NOMO-1 (cell line): Measurements from ENCODE around the gene KLRC4.
"Not testable (repeated sequence)": the region's sequence is repeated elsewhere in the genome, so short reads cannot be mapped to it uniquely, and the experiment has no call there.

Source experiments
- DNase-seq, 2 experiments: peaks; one replicate each; lab custom pipeline; 2025; ENCODE audit not compliant: unreplicated experiment in 2 of 2; lab: John Stamatoyannopoulos, UW

KLRC4 gene

GRCh38 chr12:10409392-10409791 is at the start of gene KLRC4:
Gene KLRC4 (minus strand): TSS chr12:10409757. CDS start chr12:10409575, 182 bp downstream.
- DNase-seq: peak in 1 of 2 experiments; percentile 18

GRCh38 chr12:10457760-10458159 is 48.2 kb upstream of the KLRC4 start:
- DNase-seq: no peak

- no peak for DNase-seq
Measured at GRCh38 chr12:10456856-10457255, 47.3 kb upstream of the KLRC4 start.

- DNase-seq: no peak
Measured at GRCh38 chr12:10455766-10456165, 46.2 kb upstream of the KLRC4 start.

GRCh38 chr12:10454531-10454930 is 45.0 kb upstream of the KLRC4 start:
- no peak for DNase-seq

- DNase-seq: no peak
Measured at GRCh38 chr12:10453156-10453555, 43.6 kb upstream of the KLRC4 start, which contains the start of gene KLRC1. Gene KLRC1 (minus strand): TSS chr12:10453377. CDS start chr12:10451156, 2,221 bp downstream.

GRCh38 chr12:10448236-10448635 is 38.7 kb upstream of the KLRC4 start:
- no peak for DNase-seq

GRCh38 chr12:10446052-10446451 is 36.5 kb upstream of the KLRC4 start:
- DNase-seq: not testable (repeated sequence)

GRCh38 chr12:10441144-10441543 is 31.6 kb upstream of the KLRC4 start:
- not testable (repeated sequence) for DNase-seq

- DNase-seq: not testable (repeated sequence)
Measured at GRCh38 chr12:10439608-10440274, 30.2 kb upstream of the KLRC4 start.

GRCh38 chr12:10437601-10438000 is 28.0 kb upstream of the KLRC4 start:
- DNase-seq: not testable (repeated sequence)

GRCh38 chr12:10435816-10436215 is 26.3 kb upstream of the KLRC4 start, which contains the start of gene KLRC2:
Gene KLRC2 (minus strand): TSS chr12:10436010. CDS start chr12:10435986, 24 bp downstream.
- DNase-seq: peak; percentile 6 to 18

- peak in 1 of 2 experiments; percentile 15 for DNase-seq
Measured at GRCh38 chr12:10430623-10431022, 21.1 kb upstream of the KLRC4 start.

GRCh38 chr12:10425938-10426337 is 16.4 kb upstream of the KLRC4 start:
- not testable (repeated sequence) for DNase-seq

- DNase-seq: not testable (repeated sequence)
Measured at GRCh38 chr12:10424260-10424899, 14.8 kb upstream of the KLRC4 start.

- not testable (repeated sequence) for DNase-seq
Measured at GRCh38 chr12:10422159-10422558, 12.6 kb upstream of the KLRC4 start.

- not testable (repeated sequence) for DNase-seq
Measured at GRCh38 chr12:10420334-10420733, 10.8 kb upstream of the KLRC4 start, which contains the start of gene KLRC3. Gene KLRC3 (minus strand): TSS chr12:10420595. CDS start chr12:10420550, 45 bp downstream.

GRCh38 chr12:10408842-10409241 is 715 bp downstream of the KLRC4 start:
- no peak for DNase-seq

- peak; percentile 65 to 82 for DNase-seq
Measured at GRCh38 chr12:10406725-10407124, 2.8 kb downstream of the KLRC4 start.

- DNase-seq: no peak
Measured at GRCh38 chr12:10405294-10405693, 4.3 kb downstream of the KLRC4 start.

GRCh38 chr12:10404798-10405197 is 4.8 kb downstream of the KLRC4 start:
- DNase-seq: no peak

GRCh38 chr12:10400829-10401228 is 8.7 kb downstream of the KLRC4 start:
- no peak for DNase-seq
